HepG2 (cell line): ENCODE results near the gene ABO. TPM values are rescaled to one million over a fixed set of nuclear protein-coding genes. Genes with fewer than 3 reads are reported as not detected.

Experiments
- ATAC-seq: fragments of 200-7000 bp; cut with Tn5 transposase; 3 replicates; pipeline ENCODE4 v1.9.1; 2020; ENCODE audit warnings: mild to moderate bottlenecking, moderate library complexity
- BruUV-seq: library from RNA; stranded (reverse); fragments of 400-500 nt; replicated peaks from 2 replicates; lab custom pipeline; 2021; lab: Mats Ljungman, UMichigan
- CTCF ChIA-PET: fragments of 300-600 bp; formaldehyde crosslinking; extraction: SDS; loops from one replicate; lab custom pipeline; 2021; ENCODE audit warnings: low total read pairs, inconsistent platforms, low intra/inter-chr PET ratio; lab: Yijun Ruan, JAX
- POLR2A ChIA-PET: fragments of 350-600 bp; sonication (Branson Sonifier 250); formaldehyde crosslinking; loops from one replicate; lab custom pipeline; 2020; ENCODE audit warnings: antibody characterized with exemption, inconsistent platforms; lab: Yijun Ruan, JAX
- DNase-seq: peaks from one replicate; pipeline ENCODE4 v3.0.0-alpha.2; 2015; ENCODE audit warnings: low spot score
- FAIRE-seq: peaks from 3 replicates; lab custom pipeline; 2011; peaks lifted over from hg19 to GRCh38; lab: Jason Lieb, UNC
- H2AFZ ChIP-seq: one replicate; pipeline ENCODE4 v1.6.1; 2011; ENCODE audit warnings: low read length, inconsistent platforms
- H3K27ac ChIP-seq: fragments of 300-600 bp; 3 replicates; pipeline ENCODE4 v1.8.0; 2011; ENCODE audit warnings: mixed run types, mild to moderate bottlenecking, mixed read lengths, low read length, inconsistent platforms; ENCODE audit not compliant: insufficient read depth; ENCODE audit errors: extremely low read length
- H3K27me3 ChIP-seq, 2 experiments: fragments of 200-600 bp in 1 of 2; 2 replicates in 1 of 2; 3 replicates in 1 of 2; pipeline versions ENCODE4 v1.6.0 to v1.8.0; 2011; ENCODE audit warnings: low read length in 2 of 2, mild to moderate bottlenecking in 2 of 2, moderate library complexity in 2 of 2, inconsistent platforms in 1 of 2; ENCODE audit not compliant: insufficient read depth in 2 of 2, control insufficient read depth in 1 of 2
- H3K36me3 ChIP-seq, 2 experiments: fragments of 200-600 bp in 1 of 2; replicated peaks in 1 of 2; 2 replicates in 1 of 2; 3 replicates in 1 of 2; pipeline versions ENCODE4 v1.5.1 to v1.8.0; 2011; ENCODE audit warnings: low read length in 2 of 2, inconsistent platforms in 1 of 2; ENCODE audit not compliant: insufficient read depth in 2 of 2, control insufficient read depth in 1 of 2
- H3K4me1 ChIP-seq: 2 replicates; pipeline ENCODE4 v1.5.1; 2012; ENCODE audit warnings: low read length, inconsistent platforms; ENCODE audit not compliant: insufficient read depth
- H3K4me2 ChIP-seq: 2 replicates; pipeline ENCODE4 v1.6.0; 2011; ENCODE audit warnings: low read depth, low read length, inconsistent platforms
- H3K4me3 ChIP-seq, 3 experiments: fragments of 200-600 bp in 1 of 3; sonication (generic), shearing (Covaris generic) in 1 of 3; replicated peaks in 1 of 3; 2 replicates each; pipeline ENCODE4 v1.5.1; 2011 to 2016; ENCODE audit warnings: low read length in 3 of 3, inconsistent platforms in 2 of 3, low read depth in 2 of 3, mild to moderate bottlenecking in 2 of 3, control low read depth in 1 of 3, mixed read lengths in 1 of 3; ENCODE audit not compliant: insufficient read depth in 1 of 3
- H3K79me2 ChIP-seq: one replicate; pipeline ENCODE4 v1.6.1; 2011; ENCODE audit warnings: low read length, inconsistent platforms; ENCODE audit not compliant: insufficient read depth
- H3K9ac ChIP-seq: 2 replicates; pipeline ENCODE4 v1.6.0; 2011; ENCODE audit warnings: mild to moderate bottlenecking, low read depth, low read length, inconsistent platforms; ENCODE audit not compliant: insufficient read depth
- H3K9me3 ChIP-seq: 2 replicates; pipeline ENCODE4 v1.5.1; 2012; ENCODE audit warnings: mild to moderate bottlenecking, low read length
- H4K20me1 ChIP-seq: 2 replicates; pipeline ENCODE4 v1.6.0; 2011; ENCODE audit warnings: inconsistent platforms, mild to moderate bottlenecking, low read length, moderate library complexity; ENCODE audit not compliant: insufficient read depth
- MED13 ChIP-seq: sonication (generic); formaldehyde crosslinking; IDR thresholded peaks from 2 replicates; pipeline ENCODE4 v1.5.0; 2020; ENCODE audit warnings: missing genetic modification reagents
- SIX1 ChIP-seq: sonication (generic); formaldehyde crosslinking; IDR thresholded peaks from 2 replicates; pipeline ENCODE4 v1.4.0; 2020; ENCODE audit warnings: missing genetic modification reagents, borderline replicate concordance
- THRA ChIP-seq: sonication (generic); formaldehyde crosslinking; IDR thresholded peaks from 2 replicates; pipeline ENCODE4 v1.4.0; 2020; ENCODE audit warnings: missing genetic modification reagents, borderline replicate concordance
- TOPORS ChIP-seq: sonication (generic); formaldehyde crosslinking; IDR thresholded peaks from 2 replicates; pipeline ENCODE4 v1.8.0; 2023; ENCODE audit warnings: mild to moderate bottlenecking, missing genetic modification reagents
- ZNF331 ChIP-seq: sonication (generic); formaldehyde crosslinking; IDR thresholded peaks from 2 replicates; pipeline ENCODE4 v1.4.0; 2020; ENCODE audit warnings: missing genetic modification reagents
- WGBS: methylation state at CpG from one replicate; pipeline ENCODE4 v1.1.6; 2017; ENCODE audit warnings: low lambda C conversion rate; 5-methylcytosine and 5-hydroxymethylcytosine counted together
- in situ Hi-C: cut with HindIII; loops from 2 replicates; pipeline ENCODE4 v1.10.0; 2017; ENCODE audit warnings: low pct_unique_long_range_greater_than_20kb; ENCODE audit not compliant: extremely low pct_ligation_motif_present
- intact Hi-C: fragments of 100-400 bp; cut with micrococcal nuclease; formaldehyde crosslinking; loops from one replicate; pipeline ENCODE4 v1.10.0; 2022; ENCODE audit not compliant: unreplicated experiment
- polyA plus RNA-seq, 8 experiments: library from polyadenylated mRNA; depleted of rRNA in 3 of 8; stranded (reverse) in 7 of 8; unstranded in 1 of 8; fragments of >200 nt; fragmentation: Illumina TruSeq in 4 of 8; extraction: Trizol in 4 of 8; gene quantifications; 2 replicates each; pipeline versions ENCODE4 v1.2.1 to v1.2.3, GENCODE V29; 2011 to 2016; ENCODE audit warnings: low read depth in 4 of 8, missing spikeins in 1 of 8, mixed read lengths in 1 of 8; ENCODE audit not compliant: insufficient read depth in 1 of 8
- total RNA-seq, 5 experiments: library from RNA; depleted of rRNA; stranded (reverse); fragments of >200 nt; fragmentation: Illumina TruSeq; extraction: Trizol; gene quantifications; 2 replicates each; pipeline ENCODE4 v1.2.3, GENCODE V29; 2016; ENCODE audit warnings: low read depth in 1 of 5

ABO gene
- total and polyA plus RNA-seq, 2 of the 13 experiments (the other 11 are each of a cell fraction or from before 2014, with no cell fraction given): not detected

GRCh38 chr9:133261103-133261752 is 13.8 kb downstream of the ABO start (continued):
- TF ChIP-seq THRA (CRISPR knock-in tag) (no peak), MED13 (CRISPR knock-in tag) (no peak), TOPORS (no peak)

GRCh38 chr9:133260334-133261102 is 14.5 kb downstream of the ABO start:
- CTCF ChIA-PET: no interaction called here
- Histone ChIP-seq H3K4me3 (no peak overlapping the region), H3K4me1 (peaks cover 15% of the 10 kb centered on the region), H3K27ac (no peak overlapping the region), H3K9me3 (no peaks in the 10 kb centered on the region), H4K20me1 (no peaks in the 10 kb centered on the region), H3K4me2 (no peak overlapping the region), H3K36me3 (no peaks in the 10 kb centered on the region), H2AFZ (no peak overlapping the region), H3K9ac (no peak overlapping the region), H3K79me2 (no peaks in the 10 kb centered on the region), H3K27me3 (0 out of 5 replicates have a peak, but pooled peaks cover 1 to 4% of the 10 kb centered on the region in 2 experiments)
- 34% methylated on average over 9 of the region's 9 CpGs for WGBS
- POLR2A ChIA-PET: no interaction called here
- no peak for ATAC-seq
- BruUV-seq: no TSS peak
- DNase-seq: no peak
- intact Hi-C loops (no loop called here), in situ Hi-C loops (no loop called here)
- FAIRE-seq: no peak
- TF ChIP-seq SIX1: no peak
- TF ChIP-seq ZNF331: peak; percentile 75
